GM19238 (cell line): Measurements from ENCODE around the gene ALDH8A1.

Experiments used
- DNase-seq: peaks from one replicate; pipeline ENCODE4 v3.0.0; 2011; ENCODE audit warnings: low spot score; ENCODE audit not compliant: insufficient read length

The ALDH8A1 gene

GRCh38 chr6:134951494-134952263, 1.8 kb upstream of the ALDH8A1 start:
- no peak for DNase-seq

- DNase-seq = no peak
Measured at GRCh38 chr6:134950482-134950881, 581 bp upstream of the ALDH8A1 start.

- DNase-seq = no peak
Measured at GRCh38 chr6:134948691-134949090, 1.2 kb downstream of the ALDH8A1 start.

- no peak for DNase-seq
Measured at GRCh38 chr6:134948142-134948541, 1.8 kb downstream of the ALDH8A1 start.

- DNase-seq = no peak
Measured at GRCh38 chr6:134945045-134945444, 4.9 kb downstream of the ALDH8A1 start.

GRCh38 chr6:134943522-134944111, 6.3 kb downstream of the ALDH8A1 start:
- DNase-seq = no peak

- peak; percentile 10 for DNase-seq
Measured at GRCh38 chr6:134938896-134939295, 11.0 kb downstream of the ALDH8A1 start.

- DNase-seq = no peak
Measured at GRCh38 chr6:134937426-134937825, 12.5 kb downstream of the ALDH8A1 start.

- DNase-seq = no peak
Measured at GRCh38 chr6:134936931-134937330, 13.0 kb downstream of the ALDH8A1 start.

GRCh38 chr6:134936476-134936875, 13.4 kb downstream of the ALDH8A1 start:
- DNase-seq = no peak

GRCh38 chr6:134934793-134935485, 15.0 kb downstream of the ALDH8A1 start:
- no peak for DNase-seq

GRCh38 chr6:134932535-134933470, 17.1 kb downstream of the ALDH8A1 start:
- no peak for DNase-seq

GRCh38 chr6:134932098-134932497, 17.8 kb downstream of the ALDH8A1 start:
- no peak for DNase-seq

GRCh38 chr6:134930463-134930862, 19.4 kb downstream of the ALDH8A1 start:
- no peak for DNase-seq

- no peak for DNase-seq
Measured at GRCh38 chr6:134928151-134928900, 21.6 kb downstream of the ALDH8A1 start.

GRCh38 chr6:134925800-134926199, 24.1 kb downstream of the ALDH8A1 start:
- DNase-seq = no peak

GRCh38 chr6:134921721-134922261, 28.1 kb downstream of the ALDH8A1 start:
- no peak for DNase-seq

- DNase-seq = no peak
Measured at GRCh38 chr6:134921276-134921675, 28.6 kb downstream of the ALDH8A1 start.

- DNase-seq = no peak
Measured at GRCh38 chr6:134920422-134920821, 29.5 kb downstream of the ALDH8A1 start.

GRCh38 chr6:134918418-134918961, 31.4 kb downstream of the ALDH8A1 start:
- no peak for DNase-seq
